WERI-Rb-1 (cell line): Measurements from ENCODE around the gene OXLD1.

Experiments used
- DNase-seq: peaks from one replicate; pipeline ENCODE4 v3.0.0-alpha.2; 2020
- H3K27ac ChIP-seq: fragments of 250-450 bp; sonication (Bioruptor Pico); 2 replicates; pipeline ENCODE4 v1.5.1; 2020; ENCODE audit warnings: mild to moderate bottlenecking, moderate library complexity
- H3K27me3 ChIP-seq: fragments of 250-450 bp; sonication (Bioruptor Pico); 2 replicates; pipeline ENCODE4 v1.5.1; 2021; ENCODE audit warnings: mild to moderate bottlenecking, low read depth, moderate library complexity; ENCODE audit not compliant: insufficient read depth, severe bottlenecking
- H3K36me3 ChIP-seq: fragments of 250-450 bp; sonication (Bioruptor Pico); 2 replicates; pipeline ENCODE4 v1.5.1; 2020; ENCODE audit warnings: mild to moderate bottlenecking, moderate library complexity
- H3K4me3 ChIP-seq: 2 replicates; pipeline ENCODE4 v1.5.1; 2011; ENCODE audit warnings: low read depth, mild to moderate bottlenecking, control low read depth, low read length
- H3K9me3 ChIP-seq: fragments of 250-450 bp; sonication (Bioruptor Pico); 2 replicates; pipeline ENCODE4 v1.5.1; 2021; ENCODE audit warnings: mild to moderate bottlenecking, moderate library complexity; ENCODE audit not compliant: severe bottlenecking
- TF ChIP-seq, protein P1 (sequence below): IDR thresholded peaks from 2 replicates; pipeline ENCODE4 v1.5.1; 2011; ENCODE audit warnings: low read depth, mild to moderate bottlenecking, control low read depth, inconsistent platforms, low read length

The OXLD1 gene

GRCh38 chr17:81650951-81651350 lies 15.5 kb downstream of the OXLD1 start:
- Histone ChIP-seq H3K4me3 (no peak overlapping the region), H3K27ac (no peak overlapping the region; the same call in 1 of the 2 replicates), H3K27me3 (no peaks in the 10 kb centered on the region), H3K36me3 (no peaks in the 10 kb centered on the region), H3K9me3 (peaks cover 11% of the 10 kb centered on the region)
- no peak for DNase-seq
- TF ChIP-seq, protein P1, sequence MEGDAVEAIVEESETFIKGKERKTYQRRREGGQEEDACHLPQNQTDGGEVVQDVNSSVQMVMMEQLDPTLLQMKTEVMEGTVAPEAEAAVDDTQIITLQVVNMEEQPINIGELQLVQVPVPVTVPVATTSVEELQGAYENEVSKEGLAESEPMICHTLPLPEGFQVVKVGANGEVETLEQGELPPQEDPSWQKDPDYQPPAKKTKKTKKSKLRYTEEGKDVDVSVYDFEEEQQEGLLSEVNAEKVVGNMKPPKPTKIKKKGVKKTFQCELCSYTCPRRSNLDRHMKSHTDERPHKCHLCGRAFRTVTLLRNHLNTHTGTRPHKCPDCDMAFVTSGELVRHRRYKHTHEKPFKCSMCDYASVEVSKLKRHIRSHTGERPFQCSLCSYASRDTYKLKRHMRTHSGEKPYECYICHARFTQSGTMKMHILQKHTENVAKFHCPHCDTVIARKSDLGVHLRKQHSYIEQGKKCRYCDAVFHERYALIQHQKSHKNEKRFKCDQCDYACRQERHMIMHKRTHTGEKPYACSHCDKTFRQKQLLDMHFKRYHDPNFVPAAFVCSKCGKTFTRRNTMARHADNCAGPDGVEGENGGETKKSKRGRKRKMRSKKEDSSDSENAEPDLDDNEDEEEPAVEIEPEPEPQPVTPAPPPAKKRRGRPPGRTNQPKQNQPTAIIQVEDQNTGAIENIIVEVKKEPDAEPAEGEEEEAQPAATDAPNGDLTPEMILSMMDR, result no peak

- Histone ChIP-seq H3K4me3 (no peak overlapping the region), H3K36me3 (no peaks in the 10 kb centered on the region), H3K27me3 (no peaks in the 10 kb centered on the region), H3K9me3 (peaks cover 11% of the 10 kb centered on the region), H3K27ac (no peak overlapping the region)
- no peak for DNase-seq
- TF ChIP-seq, protein P1, result no peak
These were observed 17.7 kb downstream of the OXLD1 start for GRCh38 chr17:81648707-81649085.

DNA sequence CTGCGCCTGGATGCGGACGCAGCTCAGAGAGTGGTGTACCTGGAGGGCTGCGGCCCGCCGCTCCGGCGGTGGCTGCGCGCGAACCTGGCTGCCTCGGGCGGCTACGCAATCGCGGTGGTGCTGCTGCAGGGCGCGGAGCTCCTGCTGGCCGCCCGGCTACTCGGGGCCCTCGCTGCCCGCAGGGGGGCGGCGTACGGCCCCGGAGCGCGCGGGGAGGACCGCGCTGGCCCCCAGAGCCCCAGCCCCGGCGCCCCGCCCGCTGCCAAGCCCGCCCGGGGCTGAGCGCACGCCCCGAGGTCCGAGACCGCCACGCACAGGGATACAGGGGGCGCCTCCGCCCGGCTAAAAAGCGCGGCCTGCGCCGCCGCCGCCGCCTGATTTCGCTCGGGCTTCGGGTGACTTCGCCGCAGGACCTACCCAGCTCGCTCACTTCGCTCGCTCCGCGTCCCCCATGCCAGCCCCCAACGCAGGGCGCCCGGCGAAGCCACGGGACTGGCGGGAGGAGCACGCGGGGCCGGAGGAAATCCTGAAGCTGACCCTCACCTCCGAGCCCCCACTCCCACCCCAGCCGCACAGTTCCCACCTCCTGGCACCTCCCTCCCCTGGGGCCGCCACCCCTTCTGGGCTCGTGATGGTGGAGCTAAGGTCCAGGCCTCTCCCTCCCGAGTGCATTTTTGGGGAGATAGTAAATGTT lies 18.2 kb downstream of the OXLD1 start:
- peaks cover 11% of the 10 kb centered on the region for H3K9me3 ChIP-seq
- TF ChIP-seq, protein P1, result no peak
- no peaks in the 10 kb centered on the region for H3K27me3 ChIP-seq
- H3K4me3 ChIP-seq, result no peak overlapping the region
- H3K36me3 ChIP-seq, result no peaks in the 10 kb centered on the region
- no peak overlapping the region for H3K27ac ChIP-seq
- no peak for DNase-seq

DNA sequence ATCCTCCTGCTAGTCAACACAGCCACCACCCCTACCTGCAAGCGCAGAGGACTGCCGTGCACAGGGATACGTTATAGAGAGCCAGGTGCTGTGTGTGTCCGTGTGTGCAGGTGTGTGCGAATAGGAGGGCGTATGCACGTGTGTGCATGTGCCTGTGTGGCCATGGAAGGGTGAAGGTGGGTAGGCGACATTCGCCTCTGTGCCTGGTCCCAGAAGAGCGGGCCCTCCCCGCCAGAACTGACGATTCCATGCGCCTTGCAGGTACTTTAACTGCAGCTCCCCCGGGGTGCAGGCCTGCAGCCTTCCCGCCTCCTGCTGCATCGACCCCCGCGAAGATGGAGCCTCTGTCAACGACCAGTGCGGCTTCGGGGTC lies 18.8 kb downstream of the OXLD1 start:
- TF ChIP-seq, protein P1, result no peak
- H3K27ac ChIP-seq, result no peak overlapping the region
- H3K4me3 ChIP-seq, result no peak overlapping the region
- no peaks in the 10 kb centered on the region for H3K36me3 ChIP-seq
- peaks cover 11% of the 10 kb centered on the region for H3K9me3 ChIP-seq
- DNase-seq, result no peak
- H3K27me3 ChIP-seq, result no peaks in the 10 kb centered on the region

GRCh38 chr17:81646869-81647600 lies 19.4 kb downstream of the OXLD1 start:
- no peaks in the 10 kb centered on the region for H3K36me3 ChIP-seq
- H3K27ac ChIP-seq, result no peak overlapping the region
- H3K4me3 ChIP-seq, result no peak overlapping the region
- no peaks in the 10 kb centered on the region for H3K27me3 ChIP-seq
- DNase-seq, result no peak
- peaks cover 11% of the 10 kb centered on the region for H3K9me3 ChIP-seq
- TF ChIP-seq, protein P1, result no peak
